Activated CD8-positive, alpha-beta T cell treated with anti-CD3 and anti-CD28 coated beads, Interleukin-2, amount 10 ng/mL, durations not matched to agents 7 days and 5 days (primary cell): ENCODE data around the gene HOXA7. TPM values are rescaled to one million over a fixed set of nuclear protein-coding genes. Genes with fewer than 3 reads are reported as not detected.

Experiments
- ATAC-seq: fragments of 150-1000 bp; cut with Tn5 transposase; one replicate; pipeline ENCODE4 v1.10.0; 2021; ENCODE audit warnings: moderate library complexity
- CTCF ChIA-PET: fragments of 350-600 bp; sonication (Branson Sonifier 250); formaldehyde crosslinking; loops from one replicate; lab custom pipeline; 2021; ENCODE audit warnings: antibody characterized with exemption; lab: Charles Lee
- POLR2A ChIA-PET: fragments of 350-600 bp; sonication (Branson Sonifier 250); formaldehyde crosslinking; loops from one replicate; lab custom pipeline; 2021; ENCODE audit warnings: antibody characterized with exemption; lab: Charles Lee
- DNase-seq: peaks from one replicate; pipeline ENCODE4 v3.0.0-alpha.2; 2020
- H3K27ac Mint-ChIP-seq: one replicate; pipeline ENCODE4 v1.8.0; 2021; ENCODE audit warnings: mild to moderate bottlenecking, mixed read lengths
- H3K27me3 Mint-ChIP-seq: one replicate; pipeline ENCODE4 v1.8.0; 2021; ENCODE audit warnings: low read depth, mixed read lengths
- H3K36me3 Mint-ChIP-seq: one replicate; pipeline ENCODE4 v1.8.0; 2021; ENCODE audit warnings: low read depth, mixed read lengths
- H3K4me1 Mint-ChIP-seq: one replicate; pipeline ENCODE4 v1.8.0; 2021; ENCODE audit warnings: low read depth, mixed read lengths
- H3K4me3 Mint-ChIP-seq: one replicate; pipeline ENCODE4 v1.8.0; 2021; ENCODE audit warnings: mild to moderate bottlenecking, mixed read lengths
- H3K9me3 Mint-ChIP-seq: one replicate; pipeline ENCODE4 v1.8.0; 2022; ENCODE audit warnings: mixed read lengths; ENCODE audit not compliant: insufficient read depth
- total RNA-seq, 2 experiments: library from RNA; stranded (reverse); gene quantifications; one replicate each; pipeline ENCODE4 v1.2.3, GENCODE V29; 2021

HOXA7 gene
- total RNA-seq, 2 experiments from 2014 or later: not detected

DNA sequence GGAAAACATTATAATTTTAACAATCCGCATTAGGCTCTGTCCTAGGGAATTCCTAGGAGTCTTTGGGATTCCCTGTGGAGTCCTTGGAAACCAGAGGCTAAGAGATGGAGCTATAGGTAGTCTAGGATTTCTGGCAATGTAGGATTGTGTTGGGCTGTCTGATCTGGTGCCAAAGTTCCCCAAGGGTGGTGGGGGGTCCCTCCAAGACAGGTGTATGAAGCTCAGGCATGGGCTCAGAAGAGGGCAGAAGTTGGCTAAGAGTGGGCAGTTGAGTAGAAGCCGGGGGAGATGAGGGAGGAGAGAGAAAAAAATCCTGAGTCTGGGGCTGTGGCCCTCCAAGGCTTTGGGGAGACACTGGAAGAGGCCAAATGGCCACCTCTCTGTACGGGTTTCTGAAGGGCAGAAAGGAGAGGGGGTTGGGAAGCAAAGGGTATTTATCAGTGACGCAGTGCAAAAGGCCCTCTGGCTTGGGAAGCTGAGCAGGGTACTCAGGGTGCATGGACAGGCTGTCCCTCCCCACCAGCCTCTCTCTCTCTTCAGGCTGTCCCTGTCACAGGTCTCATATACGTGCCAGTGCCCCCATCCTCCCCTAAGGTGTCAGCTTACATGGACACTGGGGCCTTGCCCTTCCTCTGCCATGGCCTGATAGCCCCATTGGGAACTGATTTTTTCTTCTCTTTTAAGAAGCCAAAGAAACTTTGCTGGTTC lies 9.8 kb downstream of the HOXA7 start:
- no peak for DNase-seq
- Mint-ChIP-seq H3K36me3 (no peaks in the 10 kb centered on the region), H3K4me1 (peaks cover 21% of the 10 kb centered on the region), H3K27ac (no peak overlapping the region), H3K27me3 (peaks cover 57% of the 10 kb centered on the region), H3K4me3 (no peak overlapping the region), H3K9me3 (no peaks in the 10 kb centered on the region)
- ATAC-seq: no peak
- ChIA-PET CTCF (no interaction called here), POLR2A (no interaction called here)

DNA sequence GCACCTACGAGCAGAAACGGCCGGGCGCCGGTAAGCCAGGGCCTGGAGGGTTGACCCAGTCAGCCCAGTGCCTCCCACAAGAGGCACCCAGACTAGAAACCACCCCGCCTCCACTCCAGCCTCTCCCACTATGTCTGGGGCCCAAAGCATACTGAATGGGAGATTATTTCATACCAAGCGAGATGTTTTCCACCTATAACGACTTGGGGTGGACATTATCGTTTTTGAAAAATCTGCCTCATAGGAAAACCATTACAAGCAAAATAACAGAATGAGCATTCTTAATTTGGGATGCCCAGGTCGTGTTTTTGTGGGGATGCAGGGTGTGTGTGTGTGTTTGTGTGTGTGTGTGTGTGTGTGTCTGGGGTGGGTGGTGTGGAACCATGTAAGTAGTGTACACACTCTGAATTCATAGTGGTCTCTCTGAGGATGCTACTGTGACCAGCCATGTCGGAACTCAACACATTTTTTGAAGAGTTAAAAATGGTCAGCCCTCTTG lies 10.5 kb downstream of the HOXA7 start:
- CTCF ChIA-PET: interaction anchor here (0.5 kb wide), 1 partner anchor 298 kb away, joined by 4 read pairs; no protein-coding TSS in a partner anchor
- Mint-ChIP-seq H3K9me3 (no peaks in the 10 kb centered on the region), H3K27me3 (peaks cover 51% of the 10 kb centered on the region), H3K4me3 (no peak overlapping the region), H3K36me3 (no peaks in the 10 kb centered on the region), H3K27ac (no peak overlapping the region), H3K4me1 (peaks cover 14% of the 10 kb centered on the region)
- ATAC-seq: no peak
- POLR2A ChIA-PET: no interaction called here
- DNase-seq: no peak

DNA sequence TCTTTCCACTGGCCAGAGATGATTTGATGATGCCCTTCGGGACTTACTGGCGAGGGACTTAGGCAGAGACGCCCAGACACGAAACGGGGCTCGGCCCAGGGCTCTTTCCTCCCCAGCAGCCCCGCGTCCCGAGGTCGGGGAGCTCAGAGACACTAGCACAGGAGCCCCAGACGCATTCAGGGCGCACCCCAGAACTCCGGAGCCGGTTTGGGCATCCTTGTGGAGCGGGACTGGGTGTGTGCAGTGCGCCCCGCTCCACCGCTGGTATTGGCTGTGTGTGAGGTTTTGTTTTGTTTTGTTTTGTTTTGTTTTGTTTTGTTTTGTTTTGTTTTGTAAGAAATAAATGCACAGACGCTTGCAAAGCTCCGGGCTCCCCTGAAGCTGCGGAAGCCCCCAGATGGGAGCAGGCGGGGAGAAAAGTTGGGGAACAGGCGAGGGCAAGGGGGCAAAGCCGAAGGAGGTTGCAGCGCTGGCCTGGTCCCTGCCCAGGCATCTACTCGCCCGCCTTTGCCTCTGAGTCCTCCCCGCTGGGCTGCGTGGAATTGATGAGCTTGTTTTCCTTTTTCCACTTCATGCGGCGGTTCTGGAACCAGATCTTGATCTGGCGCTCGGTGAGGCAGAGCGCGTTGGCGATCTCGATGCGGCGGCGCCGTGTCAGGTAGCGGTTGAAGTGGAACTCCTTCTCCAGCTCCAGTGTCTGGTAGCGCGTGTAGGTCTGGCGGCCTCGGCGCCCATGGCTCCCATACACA lies 11.1 kb downstream of the HOXA7 start:
- Mint-ChIP-seq H3K27me3 (peaks cover 46% of the 10 kb centered on the region), H3K4me3 (no peak overlapping the region), H3K27ac (no peak overlapping the region), H3K4me1 (peaks cover 8% of the 10 kb centered on the region), H3K36me3 (no peaks in the 10 kb centered on the region), H3K9me3 (no peaks in the 10 kb centered on the region)
- DNase-seq (no peak), ATAC-seq (no peak)
- CTCF ChIA-PET: interaction anchor here (0.5 kb wide), 1 partner anchor 298 kb away, joined by 4 read pairs; no protein-coding TSS in a partner anchor
- POLR2A ChIA-PET: no interaction called here

- Mint-ChIP-seq H3K4me1 (peaks cover 6% of the 10 kb centered on the region), H3K4me3 (no peak overlapping the region), H3K9me3 (no peaks in the 10 kb centered on the region), H3K27ac (no peak overlapping the region), H3K36me3 (no peaks in the 10 kb centered on the region), H3K27me3 (peaks cover 40% of the 10 kb centered on the region)
- ATAC-seq (no peak), DNase-seq (no peak)
- POLR2A ChIA-PET: no interaction called here
- CTCF ChIA-PET: interaction anchor here (0.8 kb wide), 1 partner anchor 462 kb away, joined by 3 read pairs; no protein-coding TSS in a partner anchor
These were observed 11.7 kb downstream of the HOXA7 start for GRCh38 chr7:27144781-27145164.

DNA sequence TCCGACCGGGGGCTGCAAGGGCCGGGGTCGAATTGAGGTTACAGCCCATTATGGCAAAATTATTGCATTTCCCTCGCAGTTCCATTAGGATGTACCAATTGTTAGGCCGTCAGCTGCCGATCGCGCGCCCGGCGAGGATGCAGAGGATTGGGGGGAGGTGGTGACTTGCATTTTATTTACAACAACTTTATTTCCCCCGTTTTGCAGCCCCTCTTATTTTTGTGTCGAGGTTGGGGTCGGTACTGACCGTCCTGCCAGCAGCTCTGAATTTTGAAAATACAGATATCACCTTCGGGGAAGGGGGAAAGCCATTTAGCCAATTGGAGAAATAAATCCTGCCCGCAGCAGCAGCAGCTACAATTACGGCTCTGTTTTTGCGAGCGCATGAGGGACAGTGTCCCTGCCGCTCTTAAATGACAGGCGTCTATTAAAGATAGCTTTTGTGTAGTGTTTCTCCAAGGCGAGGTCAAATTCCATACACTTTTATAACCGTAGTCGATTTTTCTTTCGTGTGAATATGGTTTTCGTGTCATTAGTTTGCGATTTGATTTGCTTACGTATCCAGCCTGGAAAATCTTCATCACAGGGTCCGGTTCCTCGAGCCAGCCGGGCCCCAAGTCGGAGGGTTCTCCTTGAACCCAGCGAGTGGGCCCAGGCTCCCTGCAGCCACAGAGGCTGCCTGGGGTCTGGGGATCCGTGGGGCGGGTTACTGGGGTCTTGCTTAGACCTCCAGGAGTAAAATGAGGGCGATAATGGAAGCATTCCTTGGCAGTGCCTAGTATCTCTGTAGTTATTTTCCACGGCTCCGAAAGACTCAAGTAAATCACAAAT lies 12.3 kb downstream of the HOXA7 start:
- Mint-ChIP-seq H3K9me3 (no peaks in the 10 kb centered on the region), H3K4me1 (peaks cover 6% of the 10 kb centered on the region), H3K36me3 (no peaks in the 10 kb centered on the region), H3K27ac (no peak overlapping the region), H3K4me3 (no peak overlapping the region), H3K27me3 (peaks cover 36% of the 10 kb centered on the region)
- DNase-seq: no peak
- CTCF ChIA-PET: interaction anchor here (0.8 to 1.0 kb wide), 3 partner anchors 13 to 461 kb away, joined by 3 read pairs; partner anchors contain the start of gene HOXA4
- no peak for ATAC-seq
- POLR2A ChIA-PET: no interaction called here

- peaks cover 34% of the 10 kb centered on the region for H3K27me3 Mint-ChIP-seq
- no peak for DNase-seq
- no peak for ATAC-seq
- ChIA-PET POLR2A (no interaction called here), CTCF (interaction anchor here (0.9 to 1.0 kb wide), 2 partner anchors 12 to 18 kb away, joined by 3 read pairs; partner anchors contain the start of gene HOXA4)
- no peak within 1 kb of the TSS for H3K27ac Mint-ChIP-seq
- H3K4me3 Mint-ChIP-seq: no peak within 1 kb of the TSS
- no peaks in the 10 kb centered on the region for H3K36me3 Mint-ChIP-seq
- H3K9me3 Mint-ChIP-seq: no peaks in the 10 kb centered on the region
- H3K4me1 Mint-ChIP-seq: peaks cover 3% of the 10 kb centered on the region
These were observed 13.2 kb downstream of the HOXA7 start, which contains the start of gene HOXA5 for GRCh38 chr7:27143023-27143949. Gene HOXA5 (minus strand): TSS chr7:27143681. CDS start chr7:27143607, 74 bp downstream.

DNA sequence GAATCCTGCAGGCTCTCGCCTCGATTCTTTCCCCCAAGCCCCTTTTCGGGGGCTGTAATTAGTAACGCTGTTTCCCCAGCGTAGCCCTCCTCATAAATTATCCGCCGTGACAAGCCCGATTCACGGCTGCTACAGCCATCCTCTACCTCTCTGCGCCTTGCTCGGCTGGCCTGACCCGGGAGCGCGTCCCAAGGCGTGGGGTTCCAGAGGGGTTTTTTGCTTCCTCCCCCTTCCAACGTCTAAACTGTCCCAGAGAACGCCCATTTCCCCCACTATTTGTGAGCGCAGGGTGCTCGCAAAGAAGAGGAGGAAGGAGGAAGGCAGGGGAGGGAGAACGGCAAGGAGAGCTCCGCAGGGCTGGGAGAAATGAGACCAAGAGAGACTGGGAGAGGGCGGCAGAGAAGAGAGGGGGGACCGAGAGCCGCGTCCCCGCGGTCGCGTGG lies 13.9 kb downstream of the HOXA7 start:
- Mint-ChIP-seq H3K36me3 (no peaks in the 10 kb centered on the region), H3K27me3 (peaks cover 32% of the 10 kb centered on the region), H3K27ac (no peak overlapping the region), H3K4me3 (no peak overlapping the region), H3K4me1 (no peaks in the 10 kb centered on the region), H3K9me3 (no peaks in the 10 kb centered on the region)
- POLR2A ChIA-PET: no interaction called here
- CTCF ChIA-PET: no interaction called here
- ATAC-seq (no peak), DNase-seq (no peak)

DNA sequence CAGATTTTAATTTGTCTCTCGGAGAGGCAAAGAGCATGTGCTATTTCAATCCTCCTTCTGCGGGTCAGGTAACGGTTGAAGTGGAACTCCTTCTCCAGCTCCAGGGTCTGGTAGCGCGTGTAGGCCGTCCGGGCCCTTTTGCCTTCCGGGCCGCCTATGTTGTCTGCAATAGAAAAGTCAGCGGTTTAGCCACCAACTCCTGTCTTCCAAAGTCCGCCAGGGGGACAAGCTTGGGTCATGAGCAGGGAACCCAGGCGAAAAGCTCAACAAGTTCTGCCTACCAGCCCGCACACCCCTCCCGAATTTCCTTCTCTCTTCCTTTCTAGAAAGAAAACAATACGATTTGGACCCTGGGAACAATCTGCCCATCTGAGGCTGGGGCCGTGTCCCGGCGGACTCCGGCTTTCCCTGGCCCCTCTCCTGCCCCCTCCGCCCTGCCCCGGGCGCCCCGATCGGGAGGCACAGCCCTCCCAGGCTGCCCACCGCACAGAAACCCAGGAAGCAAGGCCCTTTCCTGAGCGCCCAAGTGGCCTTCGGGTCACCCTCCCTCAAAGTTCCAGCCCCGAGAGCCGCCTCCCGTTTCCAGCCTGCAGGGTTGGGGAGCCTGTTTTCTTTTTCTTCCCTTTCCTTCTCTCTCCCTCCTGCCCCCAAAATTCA lies 14.4 kb downstream of the HOXA7 start:
- ChIA-PET CTCF (no interaction called here), POLR2A (no interaction called here)
- Mint-ChIP-seq H3K36me3 (no peaks in the 10 kb centered on the region), H3K4me1 (peaks cover 2% of the 10 kb centered on the region), H3K27ac (no peak overlapping the region), H3K27me3 (peaks cover 31% of the 10 kb centered on the region), H3K4me3 (no peak overlapping the region), H3K9me3 (no peaks in the 10 kb centered on the region)
- no peak for ATAC-seq
- no peak for DNase-seq

GRCh38 chr7:27141137-27141922 lies 15.1 kb downstream of the HOXA7 start:
- Mint-ChIP-seq H3K27me3 (peaks cover 25% of the 10 kb centered on the region), H3K9me3 (no peaks in the 10 kb centered on the region), H3K4me1 (peaks cover 2% of the 10 kb centered on the region), H3K4me3 (no peak overlapping the region), H3K27ac (no peak overlapping the region), H3K36me3 (no peaks in the 10 kb centered on the region)
- ATAC-seq (no peak), DNase-seq (no peak)
- CTCF ChIA-PET: no interaction called here
- POLR2A ChIA-PET: no interaction called here
